HG03196 (cell line): ENCODE data around the gene ENGASE.

Source experiments
- ATAC-seq: cut with Tn5 transposase; IDR thresholded peaks from one replicate; pipeline ENCODE4 v1.9.1; 2021; ENCODE audit not compliant: unreplicated experiment

The ENGASE gene

DNA sequence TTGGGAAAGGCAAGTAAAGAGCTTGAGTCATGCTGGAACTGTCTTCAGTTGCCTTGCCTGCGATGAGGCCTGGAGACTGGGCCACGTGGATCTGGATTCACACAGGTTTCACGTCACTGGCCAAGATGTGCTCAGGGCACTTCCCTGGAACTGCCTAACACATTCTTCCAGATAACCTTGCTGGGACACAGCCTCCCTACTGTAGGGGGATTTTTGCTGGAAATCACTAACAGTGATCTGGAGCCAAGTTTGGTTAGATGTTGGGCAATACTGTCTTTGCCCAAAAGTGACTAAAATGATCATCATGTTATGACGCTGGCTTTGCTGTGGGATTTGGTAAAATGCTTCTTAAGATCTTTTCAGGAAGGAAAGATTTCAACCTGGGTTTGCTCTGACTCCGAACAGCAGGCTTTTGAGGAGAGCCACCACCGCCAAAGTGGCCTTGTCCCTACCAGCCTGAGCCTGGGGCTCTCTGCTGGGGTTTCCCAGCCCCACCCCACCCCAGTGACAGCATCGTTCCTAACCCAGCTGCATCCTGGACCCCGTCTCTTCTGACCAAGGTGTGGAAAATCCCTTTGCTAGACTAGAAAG, 36.0 kb upstream of the ENGASE start:
- ATAC-seq, result no peak

DNA sequence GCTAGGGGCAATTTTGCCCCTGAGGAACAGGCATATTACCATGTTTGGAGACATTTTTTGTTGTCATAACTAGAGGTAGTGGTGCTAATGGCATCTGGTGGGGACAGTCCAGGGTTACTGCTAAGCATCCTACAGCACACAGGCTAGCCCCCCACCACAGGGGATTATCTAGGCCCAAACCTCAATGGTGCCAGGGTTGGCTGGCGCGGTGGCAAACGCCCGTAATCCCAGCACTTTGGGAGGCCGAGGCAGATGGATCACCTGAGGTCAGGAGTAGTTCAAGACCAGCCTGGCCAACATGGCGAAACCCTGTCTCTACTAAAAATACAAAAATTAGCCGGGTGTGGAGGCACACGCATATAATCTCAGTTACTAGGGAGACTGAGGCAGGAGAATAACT, 35.5 kb upstream of the ENGASE start:
- no peak for ATAC-seq

DNA sequence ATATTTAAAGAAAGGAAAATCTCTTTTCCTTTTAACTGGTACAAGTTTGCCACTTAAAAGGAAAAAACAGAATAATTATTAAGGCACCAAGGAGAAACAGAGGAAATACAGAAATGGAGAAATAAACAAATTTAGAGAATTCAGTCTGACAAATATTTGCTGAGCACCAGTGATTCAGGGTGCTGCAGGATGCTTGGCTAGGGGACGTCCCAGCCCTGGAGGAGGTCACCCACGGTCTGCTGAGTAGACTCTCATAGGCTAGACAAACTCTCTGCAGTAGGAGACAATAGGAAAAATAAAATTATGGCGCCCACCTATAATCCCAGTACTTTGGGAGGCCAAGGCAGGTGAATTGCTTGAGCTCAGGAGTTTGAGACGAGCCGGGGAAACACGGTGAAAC, 34.7 kb upstream of the ENGASE start:
- no peak for ATAC-seq

DNA sequence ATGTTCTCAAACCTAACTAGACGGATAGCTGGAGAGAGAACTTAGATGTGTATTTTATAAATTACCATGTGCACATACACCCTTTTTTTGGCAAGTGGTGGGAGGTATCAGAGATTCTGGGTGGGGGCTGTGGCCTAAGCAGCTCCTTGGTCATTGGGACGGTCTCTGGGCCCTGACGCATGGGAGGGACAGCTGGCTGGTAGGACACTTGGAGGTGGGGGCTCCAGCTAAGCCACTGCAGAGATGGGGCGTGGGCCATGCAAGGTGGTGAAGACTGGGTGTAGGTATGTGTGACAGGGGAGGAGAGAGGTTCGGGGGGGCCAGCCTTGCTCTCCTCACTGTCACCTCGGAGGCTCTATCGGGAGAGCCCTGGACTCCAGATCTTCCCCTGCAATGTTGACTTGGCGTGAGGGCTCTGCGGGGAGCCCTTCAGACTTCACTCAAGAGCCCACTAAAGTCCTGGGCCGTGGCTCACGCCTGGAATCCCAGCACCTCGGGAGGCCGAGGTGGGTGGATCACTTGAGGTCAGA, 33.5 kb upstream of the ENGASE start:
- no peak for ATAC-seq

GRCh38 chr17:79041723-79042420, 32.8 kb upstream of the ENGASE start:
- no peak for ATAC-seq

DNA sequence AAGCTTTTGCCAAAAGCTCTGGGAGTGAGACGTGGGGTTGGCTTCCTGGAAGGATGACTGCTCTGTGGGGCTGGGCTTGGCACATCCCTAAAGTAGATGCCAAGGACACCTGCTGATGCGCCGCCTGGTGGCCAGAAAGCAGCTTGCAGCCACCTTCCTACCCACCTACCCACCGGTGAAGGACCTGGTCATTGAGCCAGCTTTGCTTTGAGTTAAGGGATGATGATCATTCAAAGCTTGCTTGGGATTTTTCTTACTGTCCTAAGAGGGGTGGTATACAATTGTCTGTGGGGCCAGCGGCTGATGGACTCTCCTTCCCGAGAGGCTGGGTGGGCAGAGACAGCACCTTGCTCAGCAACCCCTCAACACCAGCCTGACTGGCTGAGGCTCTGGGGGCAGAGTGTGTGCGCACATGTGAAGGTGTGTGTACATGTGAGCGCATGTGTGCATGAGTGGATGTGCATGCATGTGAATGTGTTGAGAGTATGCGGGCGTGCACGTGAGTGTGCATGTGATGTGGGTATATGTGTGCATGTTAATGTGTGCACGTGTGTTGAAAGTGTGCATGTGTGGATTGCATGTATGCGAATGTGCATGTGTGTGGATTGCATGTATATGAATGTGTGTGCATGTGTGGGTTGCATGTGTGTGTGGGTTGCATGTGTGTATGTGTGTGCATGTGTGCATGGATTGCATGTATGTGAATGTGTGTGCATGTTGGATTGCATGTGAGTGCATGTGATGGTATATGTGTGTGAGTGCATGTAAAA, 32.0 kb upstream of the ENGASE start:
- ATAC-seq, result no peak

- no peak for ATAC-seq
Measured at GRCh38 chr17:79043191-79043930, 31.3 kb upstream of the ENGASE start.

- ATAC-seq, result no peak
Measured at GRCh38 chr17:79043931-79044320, 30.7 kb upstream of the ENGASE start.

DNA sequence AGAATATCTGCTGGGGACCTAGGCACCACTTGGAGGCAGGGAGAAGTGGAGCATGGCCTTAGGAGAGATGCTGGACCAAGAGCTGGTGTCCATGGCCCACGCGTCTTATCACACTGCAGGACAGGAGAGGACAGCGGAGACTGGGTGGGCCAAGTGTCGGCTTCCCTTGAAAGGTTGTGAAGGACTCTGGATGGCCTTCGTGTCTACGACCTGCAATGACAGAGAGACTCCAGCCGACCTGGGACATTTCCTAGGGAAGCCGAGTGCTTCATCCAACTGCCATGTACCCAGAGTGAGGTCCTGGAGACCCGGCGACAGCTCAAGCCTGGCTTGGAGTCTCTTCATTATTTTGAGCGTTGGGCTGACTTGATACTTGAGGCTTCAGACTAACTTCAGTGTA, 30.2 kb upstream of the ENGASE start:
- ATAC-seq, result no peak

- ATAC-seq, result no peak
Measured at GRCh38 chr17:79045001-79045729, 29.5 kb upstream of the ENGASE start.

GRCh38 chr17:79045842-79046196, 28.8 kb upstream of the ENGASE start:
- no peak for ATAC-seq

GRCh38 chr17:79046197-79046915, 28.3 kb upstream of the ENGASE start:
- ATAC-seq, result no peak

DNA sequence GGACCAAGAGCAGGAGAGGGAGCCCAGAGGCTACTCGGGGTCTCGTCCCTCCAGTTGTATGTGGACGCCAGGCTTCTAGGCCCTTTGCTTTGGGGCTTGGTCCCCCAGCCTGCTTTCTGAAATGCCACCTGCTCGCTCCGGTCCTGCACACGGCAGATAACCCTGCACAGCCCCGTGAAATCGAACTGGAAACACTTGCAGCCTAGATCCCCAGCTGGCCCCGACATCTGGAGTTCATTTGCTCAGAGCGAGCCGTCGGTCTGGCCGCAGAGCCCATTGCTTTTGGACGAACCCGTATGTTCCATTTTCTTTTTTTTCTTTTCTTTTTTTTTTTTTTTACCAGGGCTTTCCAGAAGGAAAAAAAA, 27.7 kb upstream of the ENGASE start:
- no peak for ATAC-seq

GRCh38 chr17:79047291-79047920, 27.2 kb upstream of the ENGASE start:
- ATAC-seq, result no peak

DNA sequence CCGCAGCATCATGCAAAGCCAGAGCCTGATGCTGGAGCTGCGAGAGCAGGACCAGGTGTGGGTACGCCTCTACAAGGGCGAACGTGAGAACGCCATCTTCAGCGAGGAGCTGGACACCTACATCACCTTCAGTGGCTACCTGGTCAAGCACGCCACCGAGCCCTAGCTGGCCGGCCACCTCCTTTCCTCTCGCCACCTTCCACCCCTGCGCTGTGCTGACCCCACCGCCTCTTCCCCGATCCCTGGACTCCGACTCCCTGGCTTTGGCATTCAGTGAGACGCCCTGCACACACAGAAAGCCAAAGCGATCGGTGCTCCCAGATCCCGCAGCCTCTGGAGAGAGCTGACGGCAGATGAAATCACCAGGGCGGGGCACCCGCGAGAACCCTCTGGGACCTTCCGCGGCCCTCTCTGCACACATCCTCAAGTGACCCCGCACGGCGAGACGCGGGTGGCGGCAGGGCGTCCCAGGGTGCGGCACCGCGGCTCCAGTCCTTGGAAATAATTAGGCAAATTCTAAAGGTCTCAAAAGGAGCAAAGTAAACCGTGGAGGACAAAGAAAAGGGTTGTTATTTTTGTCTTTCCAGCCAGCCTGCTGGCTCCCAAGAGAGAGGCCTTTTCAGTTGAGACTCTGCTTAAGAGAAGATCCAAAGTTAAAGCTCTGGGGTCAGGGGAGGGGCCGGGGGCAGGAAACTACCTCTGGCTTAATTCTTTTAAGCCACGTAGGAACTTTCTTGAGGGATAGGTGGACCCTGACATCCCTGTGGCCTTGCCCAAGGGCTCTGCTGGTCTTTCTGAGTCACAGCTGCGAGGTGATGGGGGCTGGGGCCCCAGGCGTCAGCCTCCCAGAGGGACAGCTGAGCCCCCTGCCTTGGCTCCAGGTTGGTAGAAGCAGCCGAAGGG, 26.4 kb upstream of the ENGASE start:
- ATAC-seq, result no peak

GRCh38 chr17:79048826-79049755, 25.5 kb upstream of the ENGASE start:
- no peak for ATAC-seq

DNA sequence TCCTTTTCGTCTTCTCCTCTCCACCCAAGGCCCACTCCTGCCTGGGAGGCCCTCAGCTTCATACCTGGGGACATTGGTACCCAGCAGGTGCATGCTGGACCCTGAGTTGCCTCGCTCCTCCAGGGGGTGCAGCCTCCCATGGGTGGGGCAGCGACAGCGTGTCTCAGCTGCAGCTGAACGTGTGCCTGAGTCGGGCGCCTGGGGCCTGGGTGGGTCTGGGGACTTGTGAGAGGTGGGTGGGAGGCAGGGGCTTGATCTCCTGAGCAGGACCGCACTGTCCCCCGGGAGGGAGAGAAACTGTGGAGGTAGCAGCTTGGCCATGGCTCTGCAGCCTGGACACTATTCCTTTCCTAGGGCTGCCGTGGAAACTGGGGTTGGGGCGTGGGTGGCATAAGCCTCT, 24.8 kb upstream of the ENGASE start:
- ATAC-seq, result no peak

DNA sequence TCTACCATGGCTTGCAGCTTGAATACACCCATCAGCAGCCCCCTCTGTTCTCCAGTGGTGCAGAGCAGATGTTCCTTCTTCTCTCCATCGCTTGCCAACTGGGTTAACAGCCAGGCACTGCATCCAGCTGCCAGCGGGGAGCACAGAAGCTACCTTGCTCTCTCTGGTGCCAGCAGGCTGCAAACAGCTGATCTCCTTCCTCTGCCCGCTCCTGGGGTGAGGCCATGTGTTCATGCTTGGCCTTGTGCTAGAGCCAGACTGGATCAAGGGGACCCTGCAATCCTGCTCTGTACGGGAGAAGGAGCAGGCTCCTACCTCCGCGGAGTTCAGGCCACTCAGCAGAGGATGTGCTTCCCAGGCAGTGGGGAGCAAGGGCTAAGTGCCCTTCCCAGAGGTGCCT, 24.1 kb upstream of the ENGASE start:
- ATAC-seq, result no peak
